Stomach (tissue), 4 donors: ENCODE results near the gene PITPNC1.
A peak's percentile ranks its signal among the peaks of the same experiment; 100 is the strongest.

Experiments
- EP300 ChIP-seq: sonication (generic); formaldehyde crosslinking; IDR thresholded peaks from one replicate; pipeline ENCODE4 v1.6.1; 2017; ENCODE audit warnings: antibody characterized with exemption
- POLR2A ChIP-seq, 4 donors: fragments of 450-650 bp; IDR thresholded peaks; one replicate each; pipeline ENCODE4 v1.6.1; 2016; ENCODE audit warnings: antibody characterized with exemption in 4 of 4, control low read depth in 2 of 4, mild to moderate bottlenecking in 1 of 4, moderate library complexity in 1 of 4
- POLR2AphosphoS5 ChIP-seq, 3 donors: sonication (generic); formaldehyde crosslinking; IDR thresholded peaks; one replicate each; pipeline ENCODE4 v1.6.1; 2016; ENCODE audit warnings: antibody characterized with exemption in 3 of 3
- TF ChIP-seq, protein P1 (sequence below), 7 experiments: fragments of 450-650 bp in 4 of 7; fragments of 200-600 bp in 3 of 7; sonication (generic) in 3 of 7; IDR thresholded peaks; one replicate each; pipeline ENCODE4 v1.5.1; 2016 to 2019; ENCODE audit warnings: antibody characterized with exemption in 7 of 7, control low read depth in 2 of 7, mild to moderate bottlenecking in 1 of 7

DNA sequence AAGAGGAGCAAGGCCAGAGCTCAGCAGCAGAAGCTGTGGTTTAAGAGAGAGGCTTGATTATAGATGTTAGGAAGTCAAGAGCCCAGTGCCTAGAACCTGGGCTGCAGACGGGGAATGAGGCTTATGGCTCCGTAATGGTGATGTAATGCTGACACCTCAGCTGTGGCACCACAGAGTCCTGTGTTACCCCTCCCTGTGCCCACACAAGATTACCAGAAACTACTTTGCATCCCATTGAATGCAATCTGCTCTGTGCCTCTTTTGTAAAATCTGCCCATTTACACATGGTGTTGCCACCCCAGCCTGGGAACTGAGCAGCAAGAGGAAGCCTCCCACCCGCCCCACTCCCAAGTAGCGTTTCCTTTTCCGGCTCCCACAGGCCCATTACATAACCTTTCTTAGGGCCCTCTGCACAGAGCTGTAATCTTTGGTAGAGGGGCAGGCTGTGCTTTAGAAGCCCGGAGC lies 57.0 kb downstream of the PITPNC1 start:
- TF ChIP-seq, protein P1, sequence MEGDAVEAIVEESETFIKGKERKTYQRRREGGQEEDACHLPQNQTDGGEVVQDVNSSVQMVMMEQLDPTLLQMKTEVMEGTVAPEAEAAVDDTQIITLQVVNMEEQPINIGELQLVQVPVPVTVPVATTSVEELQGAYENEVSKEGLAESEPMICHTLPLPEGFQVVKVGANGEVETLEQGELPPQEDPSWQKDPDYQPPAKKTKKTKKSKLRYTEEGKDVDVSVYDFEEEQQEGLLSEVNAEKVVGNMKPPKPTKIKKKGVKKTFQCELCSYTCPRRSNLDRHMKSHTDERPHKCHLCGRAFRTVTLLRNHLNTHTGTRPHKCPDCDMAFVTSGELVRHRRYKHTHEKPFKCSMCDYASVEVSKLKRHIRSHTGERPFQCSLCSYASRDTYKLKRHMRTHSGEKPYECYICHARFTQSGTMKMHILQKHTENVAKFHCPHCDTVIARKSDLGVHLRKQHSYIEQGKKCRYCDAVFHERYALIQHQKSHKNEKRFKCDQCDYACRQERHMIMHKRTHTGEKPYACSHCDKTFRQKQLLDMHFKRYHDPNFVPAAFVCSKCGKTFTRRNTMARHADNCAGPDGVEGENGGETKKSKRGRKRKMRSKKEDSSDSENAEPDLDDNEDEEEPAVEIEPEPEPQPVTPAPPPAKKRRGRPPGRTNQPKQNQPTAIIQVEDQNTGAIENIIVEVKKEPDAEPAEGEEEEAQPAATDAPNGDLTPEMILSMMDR (IDR thresholded peaks at IDR 0.05) = no peak
- TF ChIP-seq POLR2A (IDR thresholded peaks at IDR 0.05) = no peak
- peak in 1 of 3 donors; percentile 5 for TF ChIP-seq POLR2AphosphoS5 (IDR thresholded peaks at IDR 0.05)
- no peak for TF ChIP-seq EP300
